Measurements from ENCODE around the gene WDR37.

Gene WDR37

DNA sequence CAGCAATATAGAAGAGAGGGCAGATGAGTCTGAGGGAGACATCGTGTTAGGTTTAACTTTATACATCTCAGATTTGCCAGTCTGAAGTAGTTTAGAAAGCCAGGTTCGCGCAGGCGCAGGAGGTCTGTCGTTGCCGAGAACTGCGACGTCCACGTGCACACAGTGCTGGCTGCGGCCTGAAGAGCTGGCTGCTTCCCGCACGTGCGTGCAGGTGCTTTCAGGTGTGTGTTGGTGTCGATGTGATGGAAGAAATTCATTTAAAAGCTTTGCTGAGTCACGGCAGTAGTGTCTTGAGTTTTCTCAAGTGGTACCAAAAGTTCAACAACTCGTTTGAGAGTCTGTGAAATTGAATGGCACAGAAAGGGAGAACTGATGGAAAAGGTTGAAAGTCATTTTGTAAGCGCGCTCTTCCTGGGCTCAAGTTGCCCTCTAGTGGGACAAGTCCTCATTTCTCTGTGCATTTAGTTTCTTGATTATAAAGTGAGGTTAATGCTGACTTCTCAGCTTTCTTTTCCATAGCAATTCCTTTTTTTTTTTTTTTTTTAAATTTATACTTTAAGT is 18.6 kb downstream of the WDR37 start:
- no peak overlapping the region for H3K27ac ChIP-seq (ENCODE audit: low read length)

DNA sequence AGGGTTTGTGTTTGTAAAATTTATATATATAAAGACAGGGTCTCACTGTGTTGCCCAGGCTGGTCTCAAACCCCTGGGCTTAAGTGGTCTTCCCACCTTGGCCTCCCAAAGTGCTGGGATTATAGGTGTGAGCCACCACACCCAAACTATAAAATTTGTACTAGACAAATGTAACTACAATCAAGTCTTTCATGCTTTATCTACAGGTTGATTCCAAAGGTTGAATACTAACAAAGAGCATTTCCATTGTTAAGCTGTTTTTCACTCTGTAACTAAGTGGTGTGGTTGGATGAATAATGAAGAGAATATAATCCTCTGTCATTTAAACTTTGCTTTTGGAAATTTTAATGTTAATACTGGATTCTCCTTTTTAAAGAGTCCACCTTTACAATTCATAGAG is 22.5 kb downstream of the WDR37 start:
- no peaks in the 10 kb centered on the region for H3K4me1 ChIP-seq (ENCODE audit: control insufficient read depth in 1 of 2, insufficient read depth in 2 of 2, low read length in 2 of 2)

More for the DNA sequence above, 18.6 kb downstream of the WDR37 start:
- Histone ChIP-seq H3K27me3 (ENCODE audit: low read depth, low read length) (no peaks in the 10 kb centered on the region), H3K36me3 (ENCODE audit: control insufficient read depth in 1 of 2, insufficient read depth in 2 of 2, low read length in 2 of 2) (peaks cover 21 to 45% of the 10 kb centered on the region in 2 donors), H3K9me3 (ENCODE audit: control insufficient read depth in 1 of 2, low read length in 2 of 2) (no peaks in the 10 kb centered on the region), H3K4me3 (ENCODE audit: low read depth in 1 of 2, low read length in 2 of 2) (no peak overlapping the region), H3K4me1 (ENCODE audit: control insufficient read depth in 1 of 2, insufficient read depth in 2 of 2, low read length in 2 of 2) (no peaks in the 10 kb centered on the region)

DNA sequence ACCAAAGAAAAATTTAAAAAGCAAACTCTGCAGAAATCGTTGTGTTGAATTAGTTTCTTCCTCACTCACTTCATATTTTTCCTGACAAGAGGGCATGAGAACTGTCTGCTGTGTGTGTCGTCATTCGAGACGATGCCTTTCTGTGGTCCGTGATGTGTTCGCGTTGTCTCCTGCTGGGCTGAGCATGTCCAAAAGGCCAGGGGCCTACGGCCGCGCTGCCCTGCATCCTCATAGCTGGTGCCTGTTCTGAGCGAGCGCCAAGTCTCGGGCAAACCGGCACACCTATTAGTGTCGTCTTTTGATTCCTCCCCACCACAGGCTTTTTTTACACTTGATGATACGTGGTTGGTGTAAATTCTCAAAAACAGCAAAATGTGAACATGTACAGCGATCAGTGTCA is 27.4 kb downstream of the WDR37 start:
- Histone ChIP-seq H3K36me3 (ENCODE audit: control insufficient read depth in 1 of 2, insufficient read depth in 2 of 2, low read length in 2 of 2) (peaks cover 61 to 71% of the 10 kb centered on the region in 2 donors), H3K9me3 (ENCODE audit: control insufficient read depth in 1 of 2, low read length in 2 of 2) (no peaks in the 10 kb centered on the region), H3K4me3 (ENCODE audit: low read depth in 1 of 2, low read length in 2 of 2) (no peak overlapping the region), H3K27ac (ENCODE audit: low read length) (no peak overlapping the region), H3K27me3 (ENCODE audit: low read depth, low read length) (no peaks in the 10 kb centered on the region), H3K4me1 (ENCODE audit: control insufficient read depth in 1 of 2, insufficient read depth in 2 of 2, low read length in 2 of 2) (no peaks in the 10 kb centered on the region)

More for the DNA sequence above, 22.5 kb downstream of the WDR37 start:
- Histone ChIP-seq H3K4me3 (ENCODE audit: low read depth in 1 of 2, low read length in 2 of 2) (no peak overlapping the region), H3K27ac (ENCODE audit: low read length) (no peak overlapping the region), H3K36me3 (ENCODE audit: control insufficient read depth in 1 of 2, insufficient read depth in 2 of 2, low read length in 2 of 2) (peaks cover 32 to 41% of the 10 kb centered on the region in 2 donors), H3K27me3 (ENCODE audit: low read depth, low read length) (no peaks in the 10 kb centered on the region), H3K9me3 (ENCODE audit: control insufficient read depth in 1 of 2, low read length in 2 of 2) (no peaks in the 10 kb centered on the region)

DNA sequence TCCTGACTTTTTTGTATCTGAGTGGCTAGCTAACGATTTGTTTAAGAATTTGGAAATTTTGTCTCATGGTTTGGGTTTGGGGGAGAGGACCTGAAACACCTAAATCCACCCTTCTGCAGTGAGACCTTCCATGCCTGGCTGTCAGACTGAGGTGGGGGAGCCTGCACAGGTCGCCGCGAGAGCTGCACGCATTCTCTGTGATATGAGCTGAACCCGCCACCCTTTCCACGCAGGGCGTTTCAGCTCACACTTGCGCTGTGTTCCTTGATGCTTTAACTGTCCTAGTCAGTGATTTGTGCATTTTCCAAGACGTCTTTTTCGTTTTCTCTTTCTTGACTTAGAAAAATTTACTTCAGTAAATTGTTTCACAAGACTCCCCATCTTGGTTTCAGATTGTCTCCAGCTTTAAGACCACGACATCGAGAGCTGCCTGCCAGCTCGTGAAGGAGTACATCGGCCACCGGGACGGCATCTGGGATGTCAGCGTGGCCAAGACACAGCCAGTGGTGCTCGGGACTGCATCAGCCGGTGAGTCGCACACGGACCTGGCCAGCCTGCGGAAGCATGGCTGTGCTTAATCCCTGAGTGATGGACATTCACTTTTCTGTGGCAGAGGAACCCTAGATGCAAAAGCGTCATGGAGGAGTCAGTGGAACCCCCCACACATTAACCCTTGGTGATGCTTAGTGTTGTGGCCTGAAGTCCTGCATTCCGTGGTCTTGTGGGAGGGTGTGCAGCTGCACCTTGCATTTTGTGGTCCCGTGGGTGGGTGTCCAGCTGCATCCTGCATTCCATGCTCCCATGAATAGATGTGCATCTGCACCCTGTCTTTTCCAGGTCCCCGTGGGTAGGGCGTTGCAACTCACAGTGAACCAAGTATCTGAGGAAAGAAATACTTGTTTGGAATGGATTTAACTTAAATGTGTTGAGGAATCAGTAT is 28.1 kb downstream of the WDR37 start:
- Histone ChIP-seq H3K27ac (ENCODE audit: low read length) (no peak overlapping the region), H3K4me1 (ENCODE audit: control insufficient read depth in 1 of 2, insufficient read depth in 2 of 2, low read length in 2 of 2) (no peaks in the 10 kb centered on the region), H3K9me3 (ENCODE audit: control insufficient read depth in 1 of 2, low read length in 2 of 2) (no peaks in the 10 kb centered on the region), H3K4me3 (ENCODE audit: low read depth in 1 of 2, low read length in 2 of 2) (no peak overlapping the region), H3K27me3 (ENCODE audit: low read depth, low read length) (no peaks in the 10 kb centered on the region), H3K36me3 (ENCODE audit: control insufficient read depth in 1 of 2, insufficient read depth in 2 of 2, low read length in 2 of 2) (peaks cover 67 to 71% of the 10 kb centered on the region in 2 donors)

DNA sequence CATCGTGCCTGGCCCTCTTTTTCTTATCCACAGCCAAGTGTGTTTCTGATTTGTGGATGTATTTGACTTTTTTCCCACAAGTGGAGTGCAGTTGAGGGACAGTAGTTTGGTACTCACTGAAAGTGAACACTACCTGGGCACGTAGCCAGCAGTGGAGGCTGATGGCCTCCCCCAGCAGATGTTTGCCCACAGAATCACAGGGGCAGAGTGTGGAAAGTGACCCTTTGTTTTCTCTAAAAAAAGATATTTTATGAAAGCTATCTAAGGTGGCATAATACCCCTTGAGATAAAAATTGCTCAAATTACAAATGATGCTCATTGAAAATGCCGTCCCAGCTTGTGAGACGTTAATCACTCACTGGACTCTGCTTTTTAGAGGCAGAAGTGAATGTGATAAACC is 29.1 kb downstream of the WDR37 start:
- H3K36me3 ChIP-seq (ENCODE audit: control insufficient read depth in 1 of 2, insufficient read depth in 2 of 2, low read length in 2 of 2) = peaks cover 63 to 70% of the 10 kb centered on the region in 2 donors
- H3K4me1 ChIP-seq (ENCODE audit: control insufficient read depth in 1 of 2, insufficient read depth in 2 of 2, low read length in 2 of 2) = no peaks in the 10 kb centered on the region
- no peaks in the 10 kb centered on the region for H3K27me3 ChIP-seq (ENCODE audit: low read depth, low read length)
- H3K4me3 ChIP-seq (ENCODE audit: low read depth in 1 of 2, low read length in 2 of 2) = no peak overlapping the region
- no peak overlapping the region for H3K27ac ChIP-seq (ENCODE audit: low read length)
- H3K9me3 ChIP-seq (ENCODE audit: control insufficient read depth in 1 of 2, low read length in 2 of 2) = no peaks in the 10 kb centered on the region

DNA sequence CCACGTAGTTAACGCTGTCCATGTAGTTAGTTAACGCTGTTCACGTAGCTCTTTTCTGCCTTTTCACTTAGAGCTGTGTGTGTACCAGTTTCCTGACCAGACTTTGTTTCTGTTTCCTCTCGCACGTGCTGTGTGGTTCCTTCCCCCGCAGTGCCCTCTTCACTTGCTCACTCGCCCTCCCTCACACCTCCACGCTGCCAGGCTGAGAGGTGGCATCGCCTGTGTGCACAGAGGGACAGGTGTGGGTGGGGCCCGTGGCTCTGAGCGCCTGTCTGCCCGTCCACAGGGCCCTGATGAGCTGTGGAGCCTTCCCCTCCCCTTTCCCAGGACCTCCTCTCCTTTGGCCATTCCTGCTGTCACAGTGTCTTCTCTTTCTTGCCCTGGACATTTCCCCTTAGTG is 30.6 kb downstream of the WDR37 start:
- Histone ChIP-seq H3K36me3 (ENCODE audit: control insufficient read depth in 1 of 2, insufficient read depth in 2 of 2, low read length in 2 of 2) (peaks cover 73 to 78% of the 10 kb centered on the region in 2 donors), H3K9me3 (ENCODE audit: control insufficient read depth in 1 of 2, low read length in 2 of 2) (no peaks in the 10 kb centered on the region), H3K27me3 (ENCODE audit: low read depth, low read length) (no peaks in the 10 kb centered on the region), H3K27ac (ENCODE audit: low read length) (no peak overlapping the region), H3K4me1 (ENCODE audit: control insufficient read depth in 1 of 2, insufficient read depth in 2 of 2, low read length in 2 of 2) (no peaks in the 10 kb centered on the region), H3K4me3 (ENCODE audit: low read depth in 1 of 2, low read length in 2 of 2) (no peak overlapping the region)

DNA sequence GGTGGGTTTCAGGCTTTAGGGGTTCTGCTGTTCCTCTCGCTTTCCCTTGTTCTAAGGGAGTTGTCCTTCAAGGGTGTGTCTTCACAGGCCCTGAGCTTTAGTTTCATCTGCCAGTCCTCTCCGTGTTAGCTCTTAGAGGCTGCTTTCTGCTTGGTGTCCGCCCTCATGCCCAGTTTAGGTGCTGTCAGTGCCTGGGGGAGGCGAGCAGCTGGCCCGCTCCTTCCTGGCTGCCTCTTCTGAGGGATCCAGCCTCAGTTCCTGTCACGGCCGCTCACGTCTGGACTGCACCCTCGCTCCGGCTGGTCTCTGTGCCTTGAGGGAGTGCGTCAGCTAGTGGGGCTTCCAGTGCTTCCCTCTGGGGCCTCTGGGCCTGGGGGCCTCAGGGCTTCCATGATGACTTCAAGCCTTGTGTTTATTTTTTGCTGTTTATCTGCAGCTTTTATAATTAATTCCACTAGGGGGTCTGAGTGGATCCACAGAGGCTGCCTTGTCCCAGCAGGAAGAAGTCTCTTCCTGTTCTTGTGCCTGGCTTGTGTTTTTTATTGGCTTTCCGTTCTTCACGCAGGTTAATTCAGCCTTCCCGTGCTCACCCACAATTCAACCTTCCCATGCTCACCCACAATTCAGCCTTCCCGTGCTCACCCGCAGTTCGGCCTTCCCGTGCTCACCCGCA is 33.0 kb downstream of the WDR37 start:
- no peaks in the 10 kb centered on the region for H3K4me1 ChIP-seq (ENCODE audit: control insufficient read depth in 1 of 2, insufficient read depth in 2 of 2, low read length in 2 of 2)

DNA sequence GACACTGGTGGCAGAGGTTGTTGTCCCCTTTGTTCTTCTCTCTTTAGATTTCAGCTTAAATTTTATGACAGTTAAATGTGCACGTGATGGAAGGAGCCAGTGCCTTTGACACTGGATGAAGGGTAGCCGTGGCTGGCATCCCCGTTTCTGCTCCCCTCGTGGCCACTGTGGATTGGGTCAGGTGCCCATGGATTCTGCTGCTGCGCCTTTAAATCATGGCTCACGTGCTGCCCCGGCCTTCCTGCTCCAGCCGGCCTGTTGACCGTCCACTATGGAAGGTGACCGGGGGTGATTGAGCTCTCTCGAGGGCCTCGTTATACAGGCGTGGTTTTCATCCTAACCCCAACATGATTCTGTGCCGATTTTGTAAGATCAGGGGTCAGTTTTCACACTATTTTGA is 34.5 kb downstream of the WDR37 start:
- Histone ChIP-seq H3K27ac (ENCODE audit: low read length) (no peak overlapping the region), H3K27me3 (ENCODE audit: low read depth, low read length) (no peaks in the 10 kb centered on the region), H3K4me1 (ENCODE audit: control insufficient read depth in 1 of 2, insufficient read depth in 2 of 2, low read length in 2 of 2) (no peaks in the 10 kb centered on the region), H3K36me3 (ENCODE audit: control insufficient read depth in 1 of 2, insufficient read depth in 2 of 2, low read length in 2 of 2) (peaks cover 68 to 82% of the 10 kb centered on the region in 2 donors), H3K9me3 (ENCODE audit: control insufficient read depth in 1 of 2, low read length in 2 of 2) (no peaks in the 10 kb centered on the region), H3K4me3 (ENCODE audit: low read depth in 1 of 2, low read length in 2 of 2) (no peak overlapping the region)

More for the DNA sequence above, 33.0 kb downstream of the WDR37 start:
- no peaks in the 10 kb centered on the region for H3K27me3 ChIP-seq (ENCODE audit: low read depth, low read length)
- no peak overlapping the region for H3K4me3 ChIP-seq (ENCODE audit: low read depth in 1 of 2, low read length in 2 of 2)
- H3K36me3 ChIP-seq (ENCODE audit: control insufficient read depth in 1 of 2, insufficient read depth in 2 of 2, low read length in 2 of 2) = peaks cover 70 to 84% of the 10 kb centered on the region in 2 donors
- no peak overlapping the region for H3K27ac ChIP-seq (ENCODE audit: low read length)
- H3K9me3 ChIP-seq (ENCODE audit: control insufficient read depth in 1 of 2, low read length in 2 of 2) = no peaks in the 10 kb centered on the region

DNA sequence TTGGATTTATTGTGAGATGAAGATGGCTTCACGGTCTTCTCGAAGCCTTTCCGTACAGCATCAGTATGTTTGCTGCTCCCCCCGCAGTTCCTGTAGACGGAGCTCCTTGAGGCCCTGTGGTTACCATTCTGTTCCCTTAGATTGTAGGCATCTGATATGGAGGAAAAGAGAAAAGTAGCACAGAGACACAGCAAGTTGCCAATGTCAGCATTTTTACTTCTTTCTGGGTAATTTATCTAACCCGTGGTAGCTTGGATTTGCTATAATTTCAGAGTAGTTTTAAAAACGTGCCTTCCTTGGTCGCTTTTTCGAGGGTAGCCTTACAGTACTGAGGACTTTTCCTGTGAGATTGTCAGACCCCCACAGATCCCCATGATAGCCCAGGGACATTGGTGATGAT is 37.5 kb downstream of the WDR37 start:
- no peak overlapping the region for H3K27ac ChIP-seq (ENCODE audit: low read length)
- H3K4me3 ChIP-seq (ENCODE audit: low read depth in 1 of 2, low read length in 2 of 2) = no peak overlapping the region
- no peaks in the 10 kb centered on the region for H3K27me3 ChIP-seq (ENCODE audit: low read depth, low read length)
- H3K4me1 ChIP-seq (ENCODE audit: control insufficient read depth in 1 of 2, insufficient read depth in 2 of 2, low read length in 2 of 2) = peaks cover 0 to 3% of the 10 kb centered on the region in 2 donors
- H3K36me3 ChIP-seq (ENCODE audit: control insufficient read depth in 1 of 2, insufficient read depth in 2 of 2, low read length in 2 of 2) = peaks cover 56 to 72% of the 10 kb centered on the region in 2 donors
- H3K9me3 ChIP-seq (ENCODE audit: control insufficient read depth in 1 of 2, low read length in 2 of 2) = no peaks in the 10 kb centered on the region

DNA sequence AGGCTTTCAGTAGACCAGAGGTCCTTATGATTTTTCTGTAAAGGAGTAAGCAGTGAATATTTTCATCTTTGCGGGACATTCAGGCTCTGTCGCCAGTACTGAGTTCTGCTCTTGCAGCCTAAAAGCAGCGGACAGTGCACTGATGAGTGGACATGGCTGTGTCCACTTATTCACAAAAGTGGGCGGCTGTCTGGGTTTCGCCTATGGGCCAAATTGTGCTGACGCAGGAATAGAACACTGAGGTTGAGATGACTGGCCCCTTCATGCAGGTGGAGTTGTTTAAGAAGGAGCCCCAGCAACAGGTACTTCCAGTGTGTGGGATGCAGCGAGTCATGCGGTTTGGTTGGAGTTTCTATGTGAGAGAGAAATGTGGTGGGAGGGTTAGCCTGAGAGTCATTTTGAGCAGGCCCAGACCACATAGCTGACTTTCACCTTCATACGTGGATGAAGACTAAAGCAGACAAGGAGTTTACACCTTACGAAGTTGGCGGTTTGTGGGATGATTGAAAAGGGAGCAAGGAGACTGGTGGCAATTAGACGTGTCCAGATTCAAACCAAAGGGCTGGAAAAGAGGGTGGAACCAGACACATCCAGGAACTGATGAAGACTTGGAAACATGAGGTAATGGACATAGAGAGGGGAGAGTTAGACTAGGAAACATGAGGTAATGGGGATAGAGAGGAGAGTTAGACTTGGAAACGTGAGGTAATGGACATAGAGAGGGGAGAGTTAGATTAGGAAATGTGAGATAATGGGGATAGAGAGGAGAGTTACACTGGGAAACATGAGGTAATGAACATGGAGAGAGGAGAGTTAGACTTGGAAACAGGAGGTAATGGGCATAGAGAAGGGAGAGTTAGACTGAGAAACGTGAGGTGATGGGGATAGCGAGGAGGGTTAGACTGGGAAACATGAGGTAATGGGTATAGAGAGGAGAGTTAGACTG is 38.2 kb downstream of the WDR37 start:
- peaks cover 51 to 65% of the 10 kb centered on the region in 2 donors for H3K36me3 ChIP-seq (ENCODE audit: control insufficient read depth in 1 of 2, insufficient read depth in 2 of 2, low read length in 2 of 2)
- peaks cover 0 to 9% of the 10 kb centered on the region in 2 donors for H3K4me1 ChIP-seq (ENCODE audit: control insufficient read depth in 1 of 2, insufficient read depth in 2 of 2, low read length in 2 of 2)
- H3K27ac ChIP-seq (ENCODE audit: low read length) = no peak overlapping the region
- no peaks in the 10 kb centered on the region for H3K27me3 ChIP-seq (ENCODE audit: low read depth, low read length)
- no peaks in the 10 kb centered on the region for H3K9me3 ChIP-seq (ENCODE audit: control insufficient read depth in 1 of 2, low read length in 2 of 2)
- no peak overlapping the region for H3K4me3 ChIP-seq (ENCODE audit: low read depth in 1 of 2, low read length in 2 of 2)

Measured in muscle layer of duodenum (tissue), 2 donors.